ENCODE results near the gene CUTA. TPM values are rescaled to one million over a fixed set of nuclear protein-coding genes. Genes with fewer than 3 reads are reported as not detected.

CUTA gene
- total RNA-seq, 2 experiments from 2014 or later: 176 to 185 TPM

DNA sequence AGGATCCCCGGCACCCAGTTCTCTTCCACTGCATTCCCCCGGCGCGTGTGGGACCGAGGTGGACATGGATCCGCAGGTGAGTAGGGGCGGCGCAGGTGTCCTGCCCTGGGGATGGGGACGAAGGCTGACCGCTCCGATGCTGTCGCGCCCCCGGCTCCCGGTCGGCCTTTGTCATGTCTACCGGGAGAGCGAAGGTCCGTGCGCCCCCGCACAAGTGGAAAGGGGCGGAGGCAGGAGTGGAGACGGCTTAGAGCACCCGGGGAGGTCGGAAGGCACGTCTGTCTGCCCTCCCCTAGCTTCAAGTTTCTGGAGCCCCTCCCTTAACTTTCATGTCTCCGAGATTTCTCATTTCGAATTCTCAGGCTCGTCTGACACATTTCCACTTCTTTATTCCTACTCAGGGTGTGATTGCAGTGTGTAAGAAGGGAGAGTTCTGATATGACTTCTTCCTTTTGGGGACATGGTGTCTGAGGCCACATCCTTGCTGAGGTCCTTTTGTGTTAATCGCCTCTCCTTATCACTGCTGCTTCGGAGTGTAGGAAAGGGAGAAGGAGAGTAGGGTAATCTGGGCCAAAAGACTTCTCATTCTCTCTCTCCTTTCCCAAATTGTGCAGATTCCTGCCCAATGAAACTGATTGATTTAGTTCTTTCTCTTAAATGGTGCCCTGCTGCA lies 25.8 kb downstream of the CUTA start:
- H3K4me3 Mint-ChIP-seq: peak overlapping the region; percentile 87
- no peaks in the 10 kb centered on the region for H3K9me3 ChIP-seq (ENCODE audit: control insufficient read depth in 1 of 2, insufficient read depth in 1 of 2, low read length in 2 of 2)
- TF ChIP-seq, protein P1, sequence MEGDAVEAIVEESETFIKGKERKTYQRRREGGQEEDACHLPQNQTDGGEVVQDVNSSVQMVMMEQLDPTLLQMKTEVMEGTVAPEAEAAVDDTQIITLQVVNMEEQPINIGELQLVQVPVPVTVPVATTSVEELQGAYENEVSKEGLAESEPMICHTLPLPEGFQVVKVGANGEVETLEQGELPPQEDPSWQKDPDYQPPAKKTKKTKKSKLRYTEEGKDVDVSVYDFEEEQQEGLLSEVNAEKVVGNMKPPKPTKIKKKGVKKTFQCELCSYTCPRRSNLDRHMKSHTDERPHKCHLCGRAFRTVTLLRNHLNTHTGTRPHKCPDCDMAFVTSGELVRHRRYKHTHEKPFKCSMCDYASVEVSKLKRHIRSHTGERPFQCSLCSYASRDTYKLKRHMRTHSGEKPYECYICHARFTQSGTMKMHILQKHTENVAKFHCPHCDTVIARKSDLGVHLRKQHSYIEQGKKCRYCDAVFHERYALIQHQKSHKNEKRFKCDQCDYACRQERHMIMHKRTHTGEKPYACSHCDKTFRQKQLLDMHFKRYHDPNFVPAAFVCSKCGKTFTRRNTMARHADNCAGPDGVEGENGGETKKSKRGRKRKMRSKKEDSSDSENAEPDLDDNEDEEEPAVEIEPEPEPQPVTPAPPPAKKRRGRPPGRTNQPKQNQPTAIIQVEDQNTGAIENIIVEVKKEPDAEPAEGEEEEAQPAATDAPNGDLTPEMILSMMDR (IDR thresholded peaks at IDR 0.05): no peak
- CTCF ChIA-PET: interaction anchor here (1.3 to 3.6 kb wide), 5 partner anchors 15 to 73 kb away, joined by 5 to 25 read pairs (median 11); partner anchors contain the start of gene ZBTB9
- peaks cover 25% of the 10 kb centered on the region for H3K4me1 ChIP-seq (ENCODE audit: insufficient read depth, low read length)
- POLR2A ChIA-PET: interaction anchor here (1.3 kb wide), 1 partner anchor 143 kb away, joined by 3 read pairs; no protein-coding TSS in a partner anchor
- H3K36me3 ChIP-seq (ENCODE audit: insufficient read depth, low read length): no peaks in the 10 kb centered on the region
- H3K4me1 Mint-ChIP-seq (ENCODE audit: low read depth): peaks cover 23% of the 10 kb centered on the region
- intact Hi-C loops (cut with DNase I, micrococcal nuclease): loop anchor here (1.0 to 5.0 kb wide), 13 partner anchors 17 to 190 kb away; partner anchors contain the start of genes ZBTB9 (in 2 of the 2), HSD17B8 (in 1 of the 2), RXRB (in 1 of the 2) and SLC39A7 (in 1 of the 2)
- no peak for ATAC-seq (ENCODE audit: poor library complexity)
- peak overlapping the region in 1 of 2 donors; percentile 42 for H3K27ac ChIP-seq (ENCODE audit: low read depth in 1 of 2, low read length in 2 of 2)
- H3K4me3 ChIP-seq (ENCODE audit: low read length): peak overlapping the region; percentile 65
- no peaks in the 10 kb centered on the region for H3K27me3 ChIP-seq (ENCODE audit: control insufficient read depth in 1 of 2, insufficient read depth in 2 of 2, low read length in 2 of 2)
- DNase-seq: peak in 3 of 14 experiments; percentile 5 to 48 (median 37)
- H3K9me3 Mint-ChIP-seq: no peaks in the 10 kb centered on the region
- H3K27ac Mint-ChIP-seq: peak overlapping the region; percentile 91
- no peaks in the 10 kb centered on the region for H3K36me3 Mint-ChIP-seq (ENCODE audit: low read depth)
- no peaks in the 10 kb centered on the region for H3K27me3 Mint-ChIP-seq

DNA sequence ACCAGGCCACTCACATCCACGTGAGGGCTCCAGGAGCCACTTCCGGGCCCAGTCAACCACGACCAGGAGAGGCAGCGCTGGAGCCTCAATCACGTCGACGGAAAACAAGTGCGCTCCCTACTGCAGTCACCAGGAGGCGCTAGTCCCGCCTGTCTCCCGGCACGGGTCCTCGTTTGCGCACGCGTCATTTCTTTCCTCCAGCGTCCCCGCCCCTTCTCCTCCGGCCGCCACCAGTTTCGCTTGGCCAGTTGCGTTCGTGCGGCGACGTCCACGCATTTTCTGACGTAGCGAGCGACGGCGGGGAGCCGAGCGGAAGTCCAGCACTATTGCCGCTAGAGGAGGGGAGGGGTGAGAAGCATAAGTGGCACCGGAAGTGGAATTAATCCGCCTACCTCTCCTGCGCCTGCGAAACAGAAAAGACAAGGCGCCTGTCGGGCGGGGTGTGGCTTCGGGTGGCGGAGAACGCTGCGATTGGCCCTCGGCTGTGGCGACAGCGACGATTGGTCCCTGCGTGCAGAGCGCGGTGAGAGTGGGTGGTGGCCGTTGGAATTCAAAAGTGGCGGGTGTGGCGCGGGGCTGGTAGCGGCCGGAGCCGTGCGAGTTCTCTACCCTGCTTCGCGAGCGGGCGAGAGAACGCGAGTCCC lies 26.5 kb downstream of the CUTA start, which contains the start of gene KIFC1:
TSS of gene KIFC1 (plus strand) at position 546 of the 644 bp plus-strand sequence. CDS start 163 bp downstream, outside the sequence.
- no peaks in the 10 kb centered on the region for H3K27me3 Mint-ChIP-seq
- ATAC-seq (ENCODE audit: poor library complexity) (peak; percentile 86), DNase-seq (peak; percentile 98 to 100 (median 99))
- Histone ChIP-seq H3K4me1 (ENCODE audit: insufficient read depth, low read length) (peaks cover 25% of the 10 kb centered on the region), H3K36me3 (ENCODE audit: insufficient read depth, low read length) (no peaks in the 10 kb centered on the region), H3K27me3 (ENCODE audit: control insufficient read depth in 1 of 2, insufficient read depth in 2 of 2, low read length in 2 of 2) (no peaks in the 10 kb centered on the region), H3K4me3 (ENCODE audit: low read length) (peak within 1 kb of the TSS; percentile 65), H3K27ac (ENCODE audit: low read depth in 1 of 2, low read length in 2 of 2) (peak within 1 kb of the TSS; percentile 69 to 78), H3K9me3 (ENCODE audit: control insufficient read depth in 1 of 2, insufficient read depth in 1 of 2, low read length in 2 of 2) (no peaks in the 10 kb centered on the region)
- CTCF ChIA-PET: interaction anchor here (0.6 to 3.6 kb wide), 18 partner anchors 15 to 493 kb away, joined by 3 to 25 read pairs (median 4); partner anchors contain the start of genes BAK1, RPS18, VPS52 and ZBTB9
- POLR2A ChIA-PET: interaction anchor here (0.9 to 2.0 kb wide), 10 partner anchors 19 to 180 kb away, joined by 3 to 27 read pairs (median 6); partner anchors contain the start of genes CUTA, PHF1, ZBTB22 and ZBTB9
- TF ChIP-seq, protein P1 (IDR thresholded peaks at IDR 0.05): peak; percentile 99
- no peaks in the 10 kb centered on the region for H3K36me3 Mint-ChIP-seq (ENCODE audit: low read depth)
- peak within 1 kb of the TSS; percentile 91 for H3K27ac Mint-ChIP-seq
- H3K4me1 Mint-ChIP-seq (ENCODE audit: low read depth): peaks cover 23% of the 10 kb centered on the region
- no peaks in the 10 kb centered on the region for H3K9me3 Mint-ChIP-seq
- peak within 1 kb of the TSS; percentile 87 for H3K4me3 Mint-ChIP-seq
- intact Hi-C loops (cut with DNase I, micrococcal nuclease): loop anchor here (1.0 to 5.0 kb wide), 13 partner anchors 18 to 189 kb away; partner anchors contain the start of genes ZBTB9 (in 2 of the 2), HSD17B8 (in 1 of the 2), RXRB (in 1 of the 2) and SLC39A7 (in 1 of the 2)

DNA sequence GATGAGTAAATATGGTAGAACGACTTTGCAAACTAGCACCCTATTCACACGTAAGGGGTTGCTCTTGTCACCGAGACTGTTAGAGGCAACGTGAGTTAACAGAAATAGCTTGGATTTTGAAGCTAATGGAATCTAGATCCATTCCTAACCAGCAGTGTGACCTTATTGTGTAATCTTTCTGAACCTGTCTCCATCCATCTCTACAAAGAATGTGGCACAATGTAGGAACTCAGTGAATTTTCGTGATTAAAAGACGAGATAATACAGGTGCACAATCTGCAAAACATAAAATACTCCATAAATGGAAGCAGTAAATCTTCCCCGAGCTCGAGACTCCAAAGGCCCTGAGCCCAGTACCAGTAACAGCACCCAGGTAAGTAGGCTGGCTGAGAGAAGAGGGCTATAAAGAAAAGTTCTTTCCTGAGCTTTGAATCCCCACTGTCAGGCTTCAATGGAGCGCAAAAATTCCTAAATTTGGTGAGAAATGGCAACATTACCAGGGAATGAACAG lies 27.1 kb downstream of the CUTA start:
- peak overlapping the region; percentile 65 for H3K4me3 ChIP-seq (ENCODE audit: low read length)
- H3K27ac Mint-ChIP-seq: peak overlapping the region; percentile 91
- peak overlapping the region; percentile 69 to 78 for H3K27ac ChIP-seq (ENCODE audit: low read depth in 1 of 2, low read length in 2 of 2)
- H3K27me3 ChIP-seq (ENCODE audit: control insufficient read depth in 1 of 2, insufficient read depth in 2 of 2, low read length in 2 of 2): no peaks in the 10 kb centered on the region
- H3K36me3 Mint-ChIP-seq (ENCODE audit: low read depth): no peaks in the 10 kb centered on the region
- ATAC-seq (ENCODE audit: poor library complexity) (peak; percentile 4), DNase-seq (no peak)
- H3K4me1 ChIP-seq (ENCODE audit: insufficient read depth, low read length): peaks cover 25% of the 10 kb centered on the region
- POLR2A ChIA-PET: interaction anchor here (0.9 to 2.0 kb wide), 11 partner anchors 20 to 180 kb away, joined by 3 to 27 read pairs (median 4); partner anchors contain the start of genes CUTA, PFDN6, PHF1 and WDR46
- TF ChIP-seq, protein P1 (IDR thresholded peaks at IDR 0.05): no peak
- H3K9me3 Mint-ChIP-seq: no peaks in the 10 kb centered on the region
- no peaks in the 10 kb centered on the region for H3K27me3 Mint-ChIP-seq
- H3K36me3 ChIP-seq (ENCODE audit: insufficient read depth, low read length): no peaks in the 10 kb centered on the region
- H3K9me3 ChIP-seq (ENCODE audit: control insufficient read depth in 1 of 2, insufficient read depth in 1 of 2, low read length in 2 of 2): no peaks in the 10 kb centered on the region
- peak overlapping the region; percentile 87 for H3K4me3 Mint-ChIP-seq
- H3K4me1 Mint-ChIP-seq (ENCODE audit: low read depth): peaks cover 23% of the 10 kb centered on the region
- intact Hi-C loops (cut with DNase I, micrococcal nuclease): loop anchor here (1.0 to 5.0 kb wide), 13 partner anchors 18 to 189 kb away; partner anchors contain the start of genes ZBTB9 (in 2 of the 2), HSD17B8 (in 1 of the 2), RXRB (in 1 of the 2) and SLC39A7 (in 1 of the 2)
- CTCF ChIA-PET: interaction anchor here (0.6 to 3.6 kb wide), 17 partner anchors 16 to 492 kb away, joined by 3 to 25 read pairs (median 4); partner anchors contain the start of genes BAK1, RPS18, VPS52 and ZBTB9
